Natural killer cell (primary cell): ENCODE measurements around the gene TGFBR1. TPM values are rescaled to one million over a fixed set of nuclear protein-coding genes. Genes with fewer than 3 reads are reported as not detected.

Experiments used
- ATAC-seq, 3 donors: fragments of 150-1000 bp in 2 of 3; fragments of 200-7000 bp in 1 of 3; cut with Tn5 transposase; 1 replicate in 1 of 3; 2 replicates in 2 of 3; pipeline ENCODE4 v1.10.0; 2021; ENCODE audit warnings: mild to moderate bottlenecking in 2 of 3, moderate library complexity in 2 of 3
- DNase-seq, 2 donors: peaks; one replicate each; pipeline versions ENCODE4 v3.0.0 to v3.0.0-alpha.2; 2013 to 2021; ENCODE audit warnings: mixed read lengths in 1 of 2
- H3K27ac ChIP-seq: one replicate; pipeline ENCODE4 v1.5.1; 2013; ENCODE audit warnings: mild to moderate bottlenecking, low read length
- H3K27me3 ChIP-seq: one replicate; pipeline ENCODE4 v1.6.1; 2013; ENCODE audit warnings: low read length; ENCODE audit not compliant: control insufficient read depth, insufficient read depth
- H3K36me3 ChIP-seq: one replicate; pipeline ENCODE4 v1.6.1; 2013; ENCODE audit warnings: low read length; ENCODE audit not compliant: control insufficient read depth, insufficient read depth
- H3K4me1 ChIP-seq: one replicate; pipeline ENCODE4 v1.6.1; 2013; ENCODE audit warnings: low read length; ENCODE audit not compliant: control insufficient read depth, insufficient read depth
- H3K4me3 ChIP-seq: one replicate; pipeline ENCODE4 v1.5.1; 2013; ENCODE audit warnings: low read length
- H3K9me3 ChIP-seq: one replicate; pipeline ENCODE4 v1.6.1; 2013; ENCODE audit warnings: low read length; ENCODE audit not compliant: control insufficient read depth, insufficient read depth
- H3K27ac Mint-ChIP-seq, 2 donors: one replicate each; pipeline ENCODE4 v1.8.0; 2022; ENCODE audit warnings: mild to moderate bottlenecking in 2 of 2, mixed read lengths in 2 of 2, moderate library complexity in 1 of 2
- H3K27me3 Mint-ChIP-seq, 2 donors: one replicate each; pipeline ENCODE4 v1.8.0; 2022; ENCODE audit warnings: low read depth in 2 of 2, mixed read lengths in 2 of 2
- H3K36me3 Mint-ChIP-seq: one replicate; pipeline ENCODE4 v1.8.0; 2022; ENCODE audit warnings: mixed read lengths
- H3K4me1 Mint-ChIP-seq, 2 donors: one replicate each; pipeline ENCODE4 v1.8.0; 2022; ENCODE audit warnings: mixed read lengths in 2 of 2
- H3K4me3 Mint-ChIP-seq: one replicate; pipeline ENCODE4 v1.8.0; 2022; ENCODE audit warnings: mild to moderate bottlenecking, moderate library complexity, mixed read lengths
- H3K9me3 Mint-ChIP-seq, 2 donors: one replicate each; pipeline ENCODE4 v1.8.0; 2022; ENCODE audit warnings: mixed read lengths in 2 of 2
- CTCF ChIP-seq: fragments of 200-600 bp; IDR thresholded peaks from one replicate; pipeline ENCODE4 v1.8.0; 2022; ENCODE audit warnings: antibody characterized with exemption
- WGBS: methylation state at CpG from one replicate; pipeline ENCODE4 v1.1.7; 2013; ENCODE audit warnings: missing lambda C conversion rate; ENCODE audit not compliant: insufficient coverage; 5-methylcytosine and 5-hydroxymethylcytosine counted together
- intact Hi-C: fragments of 100-400 bp; cut with micrococcal nuclease; formaldehyde crosslinking; loops from one replicate; pipeline ENCODE4 v1.14.2; 2022
- total RNA-seq, 4 donors: library from RNA; stranded (reverse); fragments of 120-200 nt in 1 of 4; gene quantifications; one replicate each; pipeline versions ENCODE4 v1.2.3 to v1.2.4, GENCODE V29; 2013 to 2022

The TGFBR1 gene
- total RNA-seq, 3 donors from 2014 or later (not counting 1 experiment from before 2014, with no cell fraction given): 78.0 to 120 (median 113) TPM

- Mint-ChIP-seq H3K4me1 (peaks cover 52 to 66% of the 10 kb centered on the region in 2 donors), H3K27me3 (no peaks in the 10 kb centered on the region), H3K27ac (no peak overlapping the region), H3K4me3 (no peak overlapping the region), H3K9me3 (no peaks in the 10 kb centered on the region), H3K36me3 (no peaks in the 10 kb centered on the region)
- ATAC-seq (no peak), DNase-seq (no peak)
- TF ChIP-seq CTCF: no peak
- Histone ChIP-seq H3K27ac (no peak overlapping the region), H3K4me1 (peaks cover 28% of the 10 kb centered on the region), H3K27me3 (no peaks in the 10 kb centered on the region), H3K9me3 (peaks cover 5% of the 10 kb centered on the region), H3K4me3 (no peak overlapping the region), H3K36me3 (no peaks in the 10 kb centered on the region)
- WGBS: 100% methylated on average over 2 of the region's 3 CpGs
- intact Hi-C loops: no loop called here
Observed at GRCh38 chr9:99087462-99087861, 17.5 kb upstream of the TGFBR1 start.

DNA sequence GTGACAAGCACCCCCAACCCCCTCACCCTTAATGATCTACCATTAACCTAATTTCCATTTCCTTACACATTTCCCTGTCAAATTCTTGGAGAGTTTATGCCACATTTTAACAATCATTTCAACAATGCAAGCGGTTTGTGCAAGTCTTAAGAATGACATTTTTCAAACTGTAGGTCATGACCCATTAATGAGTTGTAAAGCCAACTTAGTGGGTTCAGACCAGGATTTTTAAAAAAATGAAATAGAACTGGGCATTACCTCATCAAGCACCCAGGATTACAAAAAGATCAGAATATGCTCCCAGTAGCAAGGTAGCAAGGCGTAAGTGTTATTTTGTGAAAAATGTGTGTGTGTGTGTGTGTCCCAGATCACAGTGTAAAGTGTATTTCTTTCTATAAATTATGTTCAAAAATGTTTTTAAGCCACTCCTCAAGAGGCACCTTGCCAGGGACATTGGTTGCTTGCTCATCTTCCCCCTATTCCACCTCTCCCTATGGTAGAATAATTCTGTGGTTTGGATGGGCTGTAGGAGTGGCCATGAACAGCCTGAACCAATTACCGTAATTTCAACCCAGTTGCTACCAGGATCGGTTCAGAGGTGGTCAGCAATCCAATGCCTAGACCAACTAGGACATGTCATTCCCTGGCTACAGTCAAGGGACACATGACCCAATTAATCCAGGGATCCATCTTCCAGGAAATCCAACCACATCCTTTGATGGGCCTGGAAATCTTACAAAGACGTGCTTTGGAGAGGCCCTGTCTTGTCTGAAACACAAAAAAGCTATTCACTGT lies 14.4 kb upstream of the TGFBR1 start:
- Histone ChIP-seq H3K27ac (no peak overlapping the region), H3K4me3 (no peak overlapping the region), H3K36me3 (no peaks in the 10 kb centered on the region), H3K4me1 (peaks cover 42% of the 10 kb centered on the region), H3K9me3 (peaks cover 5% of the 10 kb centered on the region), H3K27me3 (no peaks in the 10 kb centered on the region)
- TF ChIP-seq CTCF: no peak
- Mint-ChIP-seq H3K4me3 (peak overlapping the region; percentile 59), H3K27ac (peak overlapping the region in 1 of 2 donors; percentile 54), H3K36me3 (no peaks in the 10 kb centered on the region), H3K27me3 (no peaks in the 10 kb centered on the region), H3K9me3 (no peaks in the 10 kb centered on the region), H3K4me1 (peaks cover 59 to 69% of the 10 kb centered on the region in 2 donors)
- DNase-seq (no peak), ATAC-seq (no peak)
- intact Hi-C loops: no loop called here
- over 99% methylated on average over 5 of the region's 5 CpGs for WGBS

DNA sequence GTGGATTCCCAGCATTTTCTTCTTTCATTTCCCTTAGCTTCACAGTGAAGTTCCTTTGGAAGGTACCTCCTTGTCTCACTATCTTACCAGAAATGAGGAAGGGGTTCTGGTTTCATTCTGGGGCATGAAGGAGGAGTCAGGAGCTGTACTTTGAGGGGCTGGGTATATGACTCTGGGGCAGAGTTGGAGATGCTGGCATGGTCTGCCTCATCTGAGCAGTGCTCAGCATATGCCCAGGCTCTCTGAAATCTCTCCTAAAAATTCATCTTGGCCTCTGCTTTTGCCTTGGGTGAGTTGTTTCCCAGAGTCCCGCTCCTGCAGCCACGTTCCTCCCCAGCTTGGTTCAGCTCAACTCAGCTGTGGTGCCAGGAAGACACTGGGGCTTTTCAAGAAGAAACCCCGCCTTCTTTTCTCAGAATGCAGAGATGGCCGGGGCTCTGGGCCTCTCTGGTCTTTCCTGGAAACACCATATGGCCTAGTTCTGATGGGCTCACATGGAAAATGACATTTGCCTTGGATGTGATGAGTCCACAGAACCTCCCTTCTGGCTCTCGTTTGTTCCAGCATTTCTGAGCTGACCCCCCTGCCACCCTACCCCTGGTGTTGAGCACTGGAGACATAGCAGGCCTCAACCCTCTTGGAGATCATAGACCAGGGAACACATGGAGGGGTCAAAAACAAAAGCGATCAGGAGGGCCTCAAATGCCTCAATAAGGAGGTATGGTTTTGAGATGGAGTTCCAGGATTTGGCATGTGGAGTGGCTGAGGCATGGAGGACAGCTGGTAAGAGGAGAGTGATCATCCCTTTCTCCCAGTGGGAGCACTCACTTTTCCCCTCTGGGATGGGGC lies 12.0 kb upstream of the TGFBR1 start:
- Histone ChIP-seq H3K36me3 (no peaks in the 10 kb centered on the region), H3K4me3 (no peak overlapping the region), H3K4me1 (peaks cover 27% of the 10 kb centered on the region), H3K27me3 (no peaks in the 10 kb centered on the region), H3K27ac (peak overlapping the region; percentile 14), H3K9me3 (peaks cover 5% of the 10 kb centered on the region)
- peaks cover 58 to 67% of the 10 kb centered on the region in 2 donors for H3K4me1 Mint-ChIP-seq
- peak overlapping the region; percentile 76 to 89 for H3K27ac Mint-ChIP-seq
- intact Hi-C loops: no loop called here
- ATAC-seq: peak; percentile 60 to 82 (median 79)
- peak overlapping the region; percentile 74 for H3K4me3 Mint-ChIP-seq
- no peaks in the 10 kb centered on the region for H3K9me3 Mint-ChIP-seq
- WGBS: 47% methylated on average over 6 of the region's 6 CpGs
- no peaks in the 10 kb centered on the region for H3K36me3 Mint-ChIP-seq
- peak in 1 of 2 donors; percentile 45 for DNase-seq
- TF ChIP-seq CTCF: no peak
- no peaks in the 10 kb centered on the region for H3K27me3 Mint-ChIP-seq
